Measurements from ENCODE around the gene PDLIM7. TPM values are rescaled to one million over a fixed set of nuclear protein-coding genes. Genes with fewer than 3 reads are reported as not detected.

The PDLIM7 gene
- total and polyA plus RNA-seq, 2 of the 8 experiments (the other 6 are each of a cell fraction or from before 2014, with no cell fraction given), result 67.3 to 94.2 TPM

GRCh38 chr5:177498013-177498787 lies 796 bp upstream of the PDLIM7 start:
- CTCF ChIA-PET (ENCODE audit: partially characterized antibody), result interaction anchor here (0.6 to 20.8 kb wide), 7 partner anchors 8 to 189 kb away, joined by 3 to 306 read pairs (median 3); partner anchors contain the start of genes DOK3 and PRR7
- WGBS, 2 experiments (ENCODE audit: extremely low coverage in 1 of 2, insufficient coverage in 1 of 2, insufficient read length in 1 of 2, insufficient replicate concordance in 2 of 2, low coverage in 1 of 2, low lambda C conversion rate in 2 of 2, missing lambda C conversion rate in 1 of 2), result 21% methylated on average over 41 of the region's 48 CpGs; no CpG with 5 or more reads in 1 of the 2 experiments
- Histone ChIP-seq H3K79me1 (ENCODE audit: low read depth, low read length) (no peaks in the 10 kb centered on the region; the same call in 1 of the 2 replicates), H3K9ac (replicated peaks in 1 of 4; ENCODE audit: extremely low read depth in 1 of 4, low read depth in 3 of 4, low read length in 3 of 4) (peak overlapping the region in 3 of 4 experiments; percentile 0 to 39 (median 20); a peak in 3 of 7 replicates), H4K91ac (replicated peaks; ENCODE audit: insufficient read length, low read length) (no peak overlapping the region), H3K79me2 (ENCODE audit: control insufficient read depth in 1 of 2, insufficient read depth in 2 of 2, low read length in 2 of 2) (peaks cover 0 to 8% of the 10 kb centered on the region in 2 experiments; a peak in 1 of 4 replicates), H2BK20ac (ENCODE audit: low read length) (peak overlapping the region; percentile 72; the same call in 1 of the 2 replicates), H4K5ac (ENCODE audit: insufficient read length, low read depth, low read length) (no peak overlapping the region), H3K9me3 (ENCODE audit: insufficient read depth in 2 of 2, low read depth in 1 of 2, low read length in 1 of 2) (no peaks in the 10 kb centered on the region), H3K4me1 (replicated peaks in 1 of 4; ENCODE audit: control insufficient read depth in 3 of 4, insufficient read depth in 4 of 4, low read length in 3 of 4) (peaks cover 0 to 31% (median 27%) of the 10 kb centered on the region in 4 experiments; a peak in 6 of 7 replicates), H2AK5ac (ENCODE audit: low read depth, low read length) (no peak overlapping the region), H2BK12ac (ENCODE audit: low read depth, low read length) (peak overlapping the region; percentile 68; the same call in 1 of the 2 replicates), H2BK5ac (ENCODE audit: low read depth, low read length) (peak overlapping the region; percentile 35; the same call in 1 of the 2 replicates), H3K56ac (replicated peaks; ENCODE audit: insufficient read length, low read depth, low read length) (no peak overlapping the region), H3K27ac (ENCODE audit: low read depth, low read length) (no peak overlapping the region; the same call in 1 of the 2 replicates), H3K23ac (ENCODE audit: insufficient read length) (no peak overlapping the region), H3K4ac (replicated peaks; ENCODE audit: insufficient read length, low read depth, low read length) (peak overlapping the region; percentile 18), H3K18ac (ENCODE audit: extremely low read depth, low read length) (peak overlapping the region; percentile 19; the same call in 1 of the 2 replicates), H2BK120ac (replicated peaks; ENCODE audit: low read depth, low read length) (no peak overlapping the region), H3K36me3 (ENCODE audit: control insufficient read depth in 2 of 4, insufficient read depth in 4 of 4, low read length in 3 of 4) (peaks cover 0 to 5% (median 2%) of the 10 kb centered on the region in 4 experiments; a peak in 3 of 8 replicates), H2BK15ac (ENCODE audit: low read length) (peak overlapping the region; percentile 92), H3K14ac (ENCODE audit: insufficient read length) (no peak overlapping the region), H3K27me3 (replicated peaks in 1 of 4; ENCODE audit: control insufficient read depth in 3 of 4, extremely low read depth in 1 of 4, insufficient read depth in 3 of 4, low read length in 3 of 4) (peaks cover 2 to 12% (median 11%) of the 10 kb centered on the region in 4 experiments; a peak in 6 of 7 replicates), H4K20me1 (replicated peaks in 1 of 2; ENCODE audit: control insufficient read depth in 1 of 2, insufficient read depth in 2 of 2, low read length in 2 of 2) (no peaks in the 10 kb centered on the region), H4K8ac (ENCODE audit: extremely low read depth, insufficient read depth, low read length) (no peak overlapping the region), H3K4me3 (ENCODE audit: extremely low read depth in 1 of 4, insufficient read depth in 2 of 4, low read depth in 3 of 4, low read length in 4 of 4) (peak overlapping the region; percentile 61 to 83 (median 64)), H3K23me2 (ENCODE audit: low read depth, low read length) (peaks cover 10% of the 10 kb centered on the region), H3K4me2 (ENCODE audit: insufficient read depth in 1 of 2, low read depth in 2 of 2, low read length in 2 of 2) (peak overlapping the region; percentile 84 to 88), H2AFZ (ENCODE audit: low read length) (no peak overlapping the region)
- DNase-seq (ENCODE audit: low read depth in 1 of 2, low spot score in 2 of 2) (no peak), FAIRE-seq (no peak)
- POLR2A ChIA-PET (ENCODE audit: partially characterized antibody), result interaction anchor here (0.6 to 67.5 kb wide), 14 partner anchors 17 to 149 kb away, joined by 3 to 3349 read pairs (median 4); partner anchors contain the start of genes DBN1, DDX41, DOK3 and GRK6
- TF ChIP-seq KDM5A (IDR thresholded peaks at IDR 0.05; ENCODE audit: low read length) (no peak), CTBP2 (IDR thresholded peaks at IDR 0.05; ENCODE audit: borderline replicate concordance, insufficient read depth, insufficient read length, low read length) (no peak), BACH1 (IDR thresholded peaks at IDR 0.05; ENCODE audit: low read length) (no peak), FOSL1 (IDR thresholded peaks at IDR 0.05; ENCODE audit: insufficient read depth, low read depth, low read length) (no peak), KDM1A (IDR thresholded peaks at IDR 0.05; ENCODE audit: borderline replicate concordance, low read length) (no peak), RNF2 (IDR thresholded peaks at IDR 0.05; ENCODE audit: borderline replicate concordance, low read depth, low read length, missing control alignments, poor library complexity, severe bottlenecking) (no peak), KDM4A (IDR thresholded peaks at IDR 0.05; ENCODE audit: low read depth, low read length, severe bottlenecking) (peak; percentile 73), GABPA (IDR thresholded peaks at IDR 0.05; ENCODE audit: borderline replicate concordance, insufficient read depth, low read length) (0 out of 2 replicates have a peak, but pooled peaks have one; percentile 53), SIN3A (conservative IDR thresholded peaks at IDR 0.05 in 1 of 2, IDR thresholded peaks at IDR 0.05 in 1 of 2; ENCODE audit: low read depth in 1 of 2, low read length in 2 of 2) (peak in 1 of 2 experiments; percentile 11; a peak in 1 of 4 replicates)

Measured in H1 (cell line).